ENCODE measurements around the gene TGFB2.

GRCh38 chr1:218401998-218402785 is 57.1 kb downstream of the TGFB2 start:
- TF ChIP-seq CTCF (conservative IDR thresholded peaks at IDR 0.05; ENCODE audit: low read depth, low read length) (no peak), EZH2 (IDR thresholded peaks at IDR 0.05; ENCODE audit: borderline replicate concordance, low read depth, low read length, poor library complexity, severe bottlenecking) (no peak)

All from A673 (cell line).